BLaER1 treated with 17β-estradiol and CSF1 and Interleukin-3, amounts not matched to agents 10 nM and 100 nM (cell line): Measurements from ENCODE around the gene RBM19.

Experiments
- H3K27ac ChIP-seq, 11 experiments: shearing (Covaris generic); formaldehyde crosslinking; 2 replicates each; pipeline ENCODE4 v1.8.1; 2022
- H3K27me3 ChIP-seq, 11 experiments: shearing (Covaris generic); formaldehyde crosslinking; 2 replicates each; pipeline ENCODE4 v1.8.1; 2022
- H3K36me3 ChIP-seq, 11 experiments: shearing (Covaris generic); formaldehyde crosslinking; 2 replicates each; pipeline ENCODE4 v1.8.1; 2022
- H3K4me1 ChIP-seq, 10 experiments: shearing (Covaris generic); formaldehyde crosslinking; 2 replicates each; pipeline ENCODE4 v1.8.1; 2022
- H3K4me2 ChIP-seq, 11 experiments: shearing (Covaris generic); formaldehyde crosslinking; 2 replicates each; pipeline ENCODE4 v1.8.1; 2022
- H3K4me3 ChIP-seq, 10 experiments: shearing (Covaris generic); formaldehyde crosslinking; 2 replicates each; pipeline ENCODE4 v1.8.1; 2022
- H3K9ac ChIP-seq, 11 experiments: shearing (Covaris generic); formaldehyde crosslinking; 2 replicates each; pipeline ENCODE4 v1.8.1; 2022
- H3K9me3 ChIP-seq, 11 experiments: shearing (Covaris generic); formaldehyde crosslinking; replicated peaks in 1 of 11; 2 replicates each; pipeline ENCODE4 v1.8.1; 2022
- H4K20me1 ChIP-seq, 11 experiments: shearing (Covaris generic); formaldehyde crosslinking; 2 replicates each; pipeline ENCODE4 v1.8.1; 2022
- Cebpa-rat ChIP-seq, 11 experiments: shearing (Covaris generic); IDR thresholded peaks; 2 replicates each; pipeline ENCODE4 v1.8.1; 2022

The RBM19 gene, protein sequence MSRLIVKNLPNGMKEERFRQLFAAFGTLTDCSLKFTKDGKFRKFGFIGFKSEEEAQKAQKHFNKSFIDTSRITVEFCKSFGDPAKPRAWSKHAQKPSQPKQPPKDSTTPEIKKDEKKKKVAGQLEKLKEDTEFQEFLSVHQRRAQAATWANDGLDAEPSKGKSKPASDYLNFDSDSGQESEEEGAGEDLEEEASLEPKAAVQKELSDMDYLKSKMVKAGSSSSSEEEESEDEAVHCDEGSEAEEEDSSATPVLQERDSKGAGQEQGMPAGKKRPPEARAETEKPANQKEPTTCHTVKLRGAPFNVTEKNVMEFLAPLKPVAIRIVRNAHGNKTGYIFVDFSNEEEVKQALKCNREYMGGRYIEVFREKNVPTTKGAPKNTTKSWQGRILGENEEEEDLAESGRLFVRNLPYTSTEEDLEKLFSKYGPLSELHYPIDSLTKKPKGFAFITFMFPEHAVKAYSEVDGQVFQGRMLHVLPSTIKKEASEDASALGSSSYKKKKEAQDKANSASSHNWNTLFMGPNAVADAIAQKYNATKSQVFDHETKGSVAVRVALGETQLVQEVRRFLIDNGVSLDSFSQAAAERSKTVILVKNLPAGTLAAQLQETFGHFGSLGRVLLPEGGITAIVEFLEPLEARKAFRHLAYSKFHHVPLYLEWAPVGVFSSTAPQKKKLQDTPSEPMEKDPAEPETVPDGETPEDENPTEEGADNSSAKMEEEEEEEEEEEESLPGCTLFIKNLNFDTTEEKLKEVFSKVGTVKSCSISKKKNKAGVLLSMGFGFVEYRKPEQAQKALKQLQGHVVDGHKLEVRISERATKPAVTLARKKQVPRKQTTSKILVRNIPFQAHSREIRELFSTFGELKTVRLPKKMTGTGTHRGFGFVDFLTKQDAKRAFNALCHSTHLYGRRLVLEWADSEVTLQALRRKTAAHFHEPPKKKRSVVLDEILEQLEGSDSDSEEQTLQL

DNA sequence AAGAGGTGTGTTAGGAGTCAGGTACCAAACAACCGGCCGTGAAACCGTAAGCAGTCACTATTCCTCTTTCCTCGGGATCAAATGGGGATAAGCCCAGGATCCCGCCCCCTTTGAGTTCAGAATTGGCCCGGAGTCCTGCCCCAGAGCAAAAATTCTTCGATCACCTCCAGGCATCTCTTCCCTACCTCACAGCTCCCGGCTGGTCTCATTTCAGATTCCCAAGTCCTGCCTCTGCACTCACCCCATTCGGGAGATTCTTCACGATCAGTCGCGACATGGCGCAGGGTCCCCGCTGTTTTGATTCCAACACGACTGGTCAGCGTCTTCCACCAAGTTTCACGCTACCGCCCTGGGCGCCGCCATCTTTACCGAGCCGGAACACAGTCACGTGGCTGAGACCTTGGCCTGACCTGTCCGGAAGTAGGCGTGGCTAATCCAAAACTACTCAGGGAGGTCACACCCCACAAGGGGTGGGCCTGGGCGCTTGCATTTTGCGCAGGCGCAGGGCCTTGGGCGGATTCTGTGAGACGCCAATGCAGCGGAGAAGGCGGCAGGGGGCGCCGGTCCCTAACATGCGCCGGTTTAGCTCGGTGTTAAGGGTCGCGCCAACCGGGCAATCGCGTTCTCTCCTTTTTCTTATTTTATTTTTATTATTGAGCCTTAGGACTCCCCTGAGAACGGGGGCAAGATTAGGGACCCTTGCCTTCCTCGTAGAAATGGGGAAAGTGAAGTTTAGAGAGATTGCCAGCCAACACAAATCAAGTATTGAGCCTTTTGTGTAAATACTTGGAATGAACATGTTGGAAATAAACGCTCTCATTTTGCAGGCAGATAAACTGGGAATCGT lies at the start of gene RBM19:
Gene RBM19 (minus strand): TSS at position 375 of the 847 bp plus-strand sequence. CDS start 98 bp downstream, at position 277.
- TF ChIP-seq Cebpa-rat (IDR thresholded peaks at IDR 0.05): no peak
- H3K9me3 ChIP-seq: no peaks in the 10 kb centered on the region
- H3K9ac ChIP-seq: peak within 1 kb of the TSS; percentile 74 to 86 (median 82)
- H3K4me3 ChIP-seq: peak within 1 kb of the TSS; percentile 78 to 95 (median 86)
- H3K36me3 ChIP-seq: peaks cover 13 to 35% (median 26%) of the 10 kb centered on the region in 11 experiments
- no peaks in the 10 kb centered on the region for H3K27me3 ChIP-seq
- H3K4me1 ChIP-seq: peaks cover 22 to 54% (median 34%) of the 10 kb centered on the region in 10 experiments
- peaks cover 0 to 43% (median 19%) of the 10 kb centered on the region in 11 experiments; a peak in 15 of 22 replicates for H4K20me1 ChIP-seq
- H3K27ac ChIP-seq: peak within 1 kb of the TSS; percentile 69 to 85 (median 78); a peak in 21 of 22 replicates
- H3K4me2 ChIP-seq: peak within 1 kb of the TSS; percentile 87 to 99 (median 95)

DNA sequence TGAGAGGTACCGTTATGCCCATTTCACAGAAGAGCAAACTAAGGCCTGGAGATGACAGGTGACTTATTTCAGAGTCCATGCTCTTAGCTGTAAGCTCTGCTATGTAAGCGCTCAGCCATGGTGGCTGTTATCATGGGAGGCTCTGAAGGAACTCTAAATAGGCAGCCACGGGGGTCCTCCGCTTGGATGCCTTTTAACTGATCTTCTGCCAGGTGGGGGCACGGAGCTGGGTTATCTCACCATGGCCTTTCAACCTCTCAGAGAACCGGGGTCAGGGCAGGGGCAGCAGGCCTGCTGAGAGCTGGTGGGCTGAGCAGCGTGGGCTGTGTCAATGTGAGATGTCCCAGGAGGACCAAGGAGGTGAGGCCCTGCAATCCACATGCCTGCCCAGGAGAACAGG lies 49.7 kb upstream of the RBM19 start:
- Histone ChIP-seq H3K36me3 (no peaks in the 10 kb centered on the region), H3K4me3 (no peak overlapping the region), H3K9me3 (no peaks in the 10 kb centered on the region), H3K4me1 (peaks cover 0 to 13% (median 0%) of the 10 kb centered on the region in 10 experiments; a peak in 7 of 20 replicates), H3K27ac (no peak overlapping the region), H3K9ac (no peak overlapping the region), H3K27me3 (no peaks in the 10 kb centered on the region), H4K20me1 (no peaks in the 10 kb centered on the region), H3K4me2 (no peak overlapping the region)
- TF ChIP-seq Cebpa-rat (IDR thresholded peaks at IDR 0.05): no peak

DNA sequence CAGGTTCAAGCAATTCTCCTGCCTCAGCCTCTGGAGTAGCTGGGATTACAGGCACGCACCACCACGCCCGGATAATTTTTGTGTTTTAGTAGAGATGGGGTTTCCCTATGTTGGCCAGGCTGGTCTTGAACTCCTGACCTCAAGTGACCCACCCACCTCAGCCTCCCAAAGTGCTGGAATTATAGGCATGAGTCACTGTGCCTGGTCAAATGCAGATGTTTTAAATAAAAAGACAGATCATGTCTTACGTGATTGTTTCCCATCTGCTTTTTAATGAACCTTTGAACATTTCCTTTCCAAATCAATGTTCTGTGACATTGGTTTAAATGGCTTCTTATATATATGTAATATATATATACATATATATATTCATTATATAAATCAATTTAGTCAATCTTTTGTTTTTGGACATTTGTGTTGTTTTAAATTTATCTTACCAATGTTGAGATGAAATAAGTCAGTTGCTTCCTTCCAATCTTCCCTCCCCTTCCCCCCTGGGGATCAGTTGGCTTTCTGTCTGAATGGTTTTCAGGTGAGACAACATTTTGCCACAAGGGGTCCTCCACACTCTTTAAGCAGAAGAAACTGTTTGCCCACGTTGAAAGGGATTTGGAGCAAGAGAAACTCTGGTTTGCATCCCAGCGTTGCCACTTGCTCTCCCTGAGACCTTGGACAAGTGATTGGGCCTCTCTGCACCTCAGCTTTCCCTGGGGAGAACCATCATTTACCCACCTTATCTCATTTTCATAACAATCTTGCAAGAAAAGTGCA lies 47.6 kb upstream of the RBM19 start:
- Histone ChIP-seq H4K20me1 (no peaks in the 10 kb centered on the region), H3K4me3 (no peak overlapping the region), H3K9ac (no peak overlapping the region), H3K4me2 (no peak overlapping the region), H3K36me3 (no peaks in the 10 kb centered on the region), H3K9me3 (no peaks in the 10 kb centered on the region), H3K27ac (no peak overlapping the region), H3K27me3 (no peaks in the 10 kb centered on the region), H3K4me1 (peaks cover 0 to 13% (median 0%) of the 10 kb centered on the region in 10 experiments; a peak in 7 of 20 replicates)
- no peak for TF ChIP-seq Cebpa-rat (IDR thresholded peaks at IDR 0.05)

DNA sequence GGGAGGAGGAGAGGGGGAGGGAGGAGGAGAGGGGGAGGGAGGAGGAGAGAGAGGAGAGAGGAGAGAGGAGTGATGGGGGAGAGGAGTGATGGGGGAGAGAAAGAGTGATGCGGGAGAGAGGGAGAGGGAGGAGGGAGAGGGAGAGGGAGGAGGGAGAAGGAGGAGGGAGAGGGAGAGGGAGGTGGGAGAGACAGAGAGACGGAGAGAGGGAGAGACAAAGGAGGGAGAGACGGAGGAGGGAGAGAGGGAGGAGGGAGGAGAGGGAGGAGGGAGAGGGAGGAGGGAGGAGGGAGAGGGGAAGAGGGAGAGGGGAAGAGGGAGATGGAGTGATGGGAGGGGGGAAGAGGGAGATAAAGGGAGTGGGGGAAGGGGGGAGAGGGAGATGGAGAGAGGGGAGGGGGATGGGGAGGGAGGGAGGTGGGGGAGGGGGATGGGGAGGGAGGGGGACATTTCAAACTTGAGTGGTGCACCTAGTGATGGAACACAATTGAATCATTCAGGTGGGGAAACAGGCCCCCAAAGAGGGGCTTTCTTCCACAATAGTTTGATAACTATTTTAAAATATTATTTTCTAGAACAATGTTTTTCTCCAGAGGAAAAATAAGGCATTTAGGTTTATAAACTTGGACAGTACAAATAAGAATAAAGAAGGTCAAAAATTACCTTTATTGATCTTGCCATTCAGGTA lies 46.8 kb upstream of the RBM19 start:
- H3K9me3 ChIP-seq: no peaks in the 10 kb centered on the region
- TF ChIP-seq Cebpa-rat (IDR thresholded peaks at IDR 0.05): no peak
- no peak overlapping the region for H3K4me3 ChIP-seq
- H3K4me2 ChIP-seq: no peak overlapping the region
- no peak overlapping the region for H3K27ac ChIP-seq
- H3K27me3 ChIP-seq: no peaks in the 10 kb centered on the region
- no peaks in the 10 kb centered on the region for H4K20me1 ChIP-seq
- H3K4me1 ChIP-seq: peaks cover 0 to 13% (median 0%) of the 10 kb centered on the region in 10 experiments; a peak in 7 of 20 replicates
- H3K36me3 ChIP-seq: no peaks in the 10 kb centered on the region
- H3K9ac ChIP-seq: no peak overlapping the region

- Histone ChIP-seq H3K4me1 (peaks cover 0 to 13% (median 0%) of the 10 kb centered on the region in 10 experiments; a peak in 7 of 20 replicates), H3K27ac (no peak overlapping the region), H3K4me3 (no peak overlapping the region), H3K9me3 (no peaks in the 10 kb centered on the region), H4K20me1 (no peaks in the 10 kb centered on the region), H3K27me3 (no peaks in the 10 kb centered on the region), H3K36me3 (no peaks in the 10 kb centered on the region), H3K4me2 (peak overlapping the region in 1 of 11 experiments; percentile 22; a peak in 2 of 22 replicates), H3K9ac (no peak overlapping the region)
- TF ChIP-seq Cebpa-rat (IDR thresholded peaks at IDR 0.05): no peak
Observed at GRCh38 chr12:114011711-114012110, 45.6 kb upstream of the RBM19 start.

DNA sequence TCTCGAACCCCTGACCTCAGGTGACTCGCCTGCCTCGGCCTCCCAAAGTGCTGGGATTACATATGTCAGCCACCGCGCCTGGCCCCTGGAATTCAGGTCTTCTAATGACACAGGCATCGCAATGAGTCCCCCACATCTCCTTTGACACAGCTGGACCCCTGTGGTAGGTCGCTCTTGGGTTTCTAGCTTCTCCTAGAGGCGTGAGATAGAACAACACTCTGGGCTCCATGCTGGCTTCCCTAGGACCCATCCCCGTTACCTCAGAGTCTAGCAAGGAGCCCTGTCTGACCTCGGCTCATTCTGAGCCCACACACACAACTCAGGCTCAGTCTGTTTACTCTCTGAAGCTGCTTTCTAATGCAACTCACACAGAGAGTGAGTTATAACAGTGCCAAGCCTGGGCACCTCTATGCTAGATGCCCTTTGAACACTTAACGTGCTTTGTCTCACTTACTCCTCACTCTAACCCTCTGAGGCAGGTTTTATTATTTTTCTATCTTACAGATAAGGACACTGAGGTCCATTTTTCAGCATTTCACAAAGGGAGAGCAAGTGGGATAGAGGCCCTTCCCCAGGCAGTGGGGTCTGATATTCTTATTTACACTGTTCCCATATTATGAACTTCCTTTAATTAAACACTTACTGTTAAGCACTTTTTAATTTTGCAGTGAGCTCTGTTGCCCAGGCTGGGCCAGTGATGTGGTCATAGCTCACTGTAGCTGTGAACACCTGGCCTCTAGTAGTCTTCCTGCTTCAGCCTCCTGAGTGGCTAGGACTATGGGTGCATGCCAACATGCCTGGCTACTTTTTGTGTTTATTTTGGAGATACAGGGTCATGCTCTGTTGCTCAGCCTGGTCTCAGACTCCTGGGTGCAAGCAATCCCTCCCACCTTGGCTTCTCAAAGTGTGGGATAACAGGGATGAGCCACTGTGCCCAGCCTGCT lies 40.6 kb upstream of the RBM19 start:
- Histone ChIP-seq H3K27me3 (no peaks in the 10 kb centered on the region), H3K4me2 (peak overlapping the region in 5 of 11 experiments; percentile 47 to 63 (median 49); a peak in 5 of 22 replicates), H3K36me3 (no peaks in the 10 kb centered on the region), H3K4me3 (no peak overlapping the region), H3K4me1 (peaks cover 0 to 18% (median 11%) of the 10 kb centered on the region in 10 experiments; a peak in 11 of 20 replicates), H3K9me3 (no peaks in the 10 kb centered on the region), H3K27ac (no peak overlapping the region), H3K9ac (no peak overlapping the region), H4K20me1 (no peaks in the 10 kb centered on the region)
- no peak for TF ChIP-seq Cebpa-rat (IDR thresholded peaks at IDR 0.05)

DNA sequence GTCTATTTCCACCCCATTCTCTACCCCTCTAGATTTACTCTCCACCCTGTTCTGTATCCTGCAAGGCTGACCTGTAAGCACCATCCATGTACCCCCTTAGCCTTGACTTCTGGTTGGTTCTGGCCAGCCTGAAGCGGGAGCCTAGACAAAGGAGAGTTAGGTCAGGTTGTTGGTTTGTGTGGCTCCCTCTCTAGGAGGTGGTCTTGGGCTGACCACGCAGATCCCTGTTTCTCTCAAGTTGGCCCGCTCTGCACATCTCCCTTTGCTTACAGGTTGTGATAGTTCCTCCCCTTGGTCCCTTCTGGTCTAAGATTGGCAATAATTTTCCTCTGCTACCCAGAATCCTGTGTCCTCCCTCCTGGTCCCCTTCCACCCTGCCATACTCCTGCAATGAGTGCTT lies 38.3 kb upstream of the RBM19 start:
- Histone ChIP-seq H3K27me3 (no peaks in the 10 kb centered on the region), H3K36me3 (no peaks in the 10 kb centered on the region), H4K20me1 (no peaks in the 10 kb centered on the region), H3K4me3 (no peak overlapping the region), H3K9me3 (no peaks in the 10 kb centered on the region), H3K9ac (no peak overlapping the region), H3K4me1 (peaks cover 0 to 18% (median 11%) of the 10 kb centered on the region in 10 experiments; a peak in 11 of 20 replicates), H3K4me2 (no peak overlapping the region), H3K27ac (no peak overlapping the region)
- no peak for TF ChIP-seq Cebpa-rat (IDR thresholded peaks at IDR 0.05)
